ENCODE measurements around the gene CKAP5. TPM values are rescaled to one million over a fixed set of nuclear protein-coding genes. Genes with fewer than 3 reads are reported as not detected.

The CKAP5 gene
- total RNA-seq, 1 experiment from 2014 or later: 171 TPM

DNA sequence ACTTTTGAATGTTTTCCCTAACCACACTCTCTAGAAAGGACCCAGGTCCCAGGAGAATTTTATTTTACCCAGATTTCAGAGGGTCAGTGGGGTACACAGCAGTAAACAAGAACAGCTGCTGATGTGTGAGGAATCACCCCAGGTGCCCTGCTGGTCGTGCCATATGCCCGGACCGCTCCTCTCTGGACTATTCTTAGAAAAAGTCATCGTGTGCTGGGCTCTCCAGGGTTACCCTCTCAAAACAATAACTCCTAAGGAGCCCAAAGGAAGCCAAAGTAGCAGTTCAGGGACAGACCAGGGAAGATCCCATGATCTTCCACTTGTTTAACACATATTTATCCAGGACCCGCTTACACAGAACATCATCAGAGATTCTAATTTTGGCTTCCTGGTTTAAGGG lies 42.6 kb upstream of the CKAP5 start:
- Mint-ChIP-seq H3K27me3 (ENCODE audit: low read depth) (no peaks in the 10 kb centered on the region), H3K4me1 (no peaks in the 10 kb centered on the region), H3K4me3 (no peak overlapping the region), H3K36me3 (peaks cover 59% of the 10 kb centered on the region), H3K27ac (no peak overlapping the region), H3K9me3 (peaks cover 4% of the 10 kb centered on the region)
- TF ChIP-seq IRF1 (CRISPR knock-in tag; IDR thresholded peaks at IDR 0.05): no peak
- no peak for TF ChIP-seq AR (CRISPR knock-in tag; IDR thresholded peaks at IDR 0.05)
- no peak for TF ChIP-seq GABPB1 (CRISPR knock-in tag; IDR thresholded peaks at IDR 0.05)
- TF ChIP-seq ATF1 (CRISPR knock-in tag; IDR thresholded peaks at IDR 0.05): no peak
- no peak for TF ChIP-seq ZNF219 (CRISPR knock-in tag; IDR thresholded peaks at IDR 0.05; ENCODE audit: borderline replicate concordance)
- no peak for TF ChIP-seq ZNF121 (CRISPR knock-in tag; IDR thresholded peaks at IDR 0.05)
- no peak for TF ChIP-seq OVOL2 (CRISPR knock-in tag; IDR thresholded peaks at IDR 0.05; ENCODE audit: borderline replicate concordance)
- TF ChIP-seq NR3C1 (CRISPR knock-in tag; conservative IDR thresholded peaks at IDR 0.05; ENCODE audit: low read depth): no peak
- TF ChIP-seq EMX1 (CRISPR knock-in tag; IDR thresholded peaks at IDR 0.05): no peak
- no peak for TF ChIP-seq ZNF263 (CRISPR knock-in tag; IDR thresholded peaks at IDR 0.05; ENCODE audit: low read depth)
- TF ChIP-seq, protein P1, sequence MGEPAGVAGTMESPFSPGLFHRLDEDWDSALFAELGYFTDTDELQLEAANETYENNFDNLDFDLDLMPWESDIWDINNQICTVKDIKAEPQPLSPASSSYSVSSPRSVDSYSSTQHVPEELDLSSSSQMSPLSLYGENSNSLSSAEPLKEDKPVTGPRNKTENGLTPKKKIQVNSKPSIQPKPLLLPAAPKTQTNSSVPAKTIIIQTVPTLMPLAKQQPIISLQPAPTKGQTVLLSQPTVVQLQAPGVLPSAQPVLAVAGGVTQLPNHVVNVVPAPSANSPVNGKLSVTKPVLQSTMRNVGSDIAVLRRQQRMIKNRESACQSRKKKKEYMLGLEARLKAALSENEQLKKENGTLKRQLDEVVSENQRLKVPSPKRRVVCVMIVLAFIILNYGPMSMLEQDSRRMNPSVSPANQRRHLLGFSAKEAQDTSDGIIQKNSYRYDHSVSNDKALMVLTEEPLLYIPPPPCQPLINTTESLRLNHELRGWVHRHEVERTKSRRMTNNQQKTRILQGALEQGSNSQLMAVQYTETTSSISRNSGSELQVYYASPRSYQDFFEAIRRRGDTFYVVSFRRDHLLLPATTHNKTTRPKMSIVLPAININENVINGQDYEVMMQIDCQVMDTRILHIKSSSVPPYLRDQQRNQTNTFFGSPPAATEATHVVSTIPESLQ (CRISPR knock-in tag; IDR thresholded peaks at IDR 0.05): no peak
- TF ChIP-seq, protein P2, sequence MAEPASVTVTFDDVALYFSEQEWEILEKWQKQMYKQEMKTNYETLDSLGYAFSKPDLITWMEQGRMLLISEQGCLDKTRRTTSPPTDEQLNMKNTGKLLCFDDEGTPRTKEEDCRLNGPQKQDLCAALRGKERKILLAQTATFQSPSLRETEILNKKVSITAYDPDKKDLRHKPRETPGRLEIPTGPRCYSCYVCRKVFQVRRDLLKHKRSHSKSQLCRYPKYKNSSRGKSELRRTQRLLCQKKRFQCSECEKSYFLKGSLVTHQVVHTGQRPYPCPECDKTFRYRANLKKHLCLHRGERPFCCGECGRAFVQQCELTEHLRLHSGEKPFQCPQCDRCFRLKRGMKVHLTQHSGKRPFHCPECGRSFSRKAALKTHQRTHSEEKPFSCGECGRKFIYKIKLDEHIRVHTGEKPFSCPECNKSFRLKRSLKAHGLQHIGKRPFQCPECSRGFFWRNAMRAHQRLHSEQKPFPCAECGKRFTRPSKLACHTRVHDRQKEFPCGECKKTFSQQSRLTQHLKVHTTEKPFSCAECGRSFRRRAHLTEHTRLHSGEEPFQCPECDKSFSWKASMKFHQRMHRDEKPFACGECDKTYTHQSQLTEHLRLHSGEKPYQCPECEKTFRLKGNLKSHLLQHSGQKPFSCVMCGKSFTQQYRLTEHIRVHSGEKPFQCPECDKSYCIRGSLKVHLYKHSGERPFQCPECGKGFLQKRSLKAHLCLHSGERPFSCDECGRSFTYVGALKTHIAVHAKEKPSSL (CRISPR knock-in tag; conservative IDR thresholded peaks at IDR 0.05): no peak
- no peak for TF ChIP-seq KAT7 (CRISPR knock-in tag; IDR thresholded peaks at IDR 0.05; ENCODE audit: borderline replicate concordance)
- no peak for TF ChIP-seq TEAD4 (CRISPR knock-in tag; IDR thresholded peaks at IDR 0.05)
- TF ChIP-seq ELF4 (CRISPR knock-in tag; IDR thresholded peaks at IDR 0.05; ENCODE audit: low read depth): no peak
- no peak for TF ChIP-seq USF2 (CRISPR knock-in tag; IDR thresholded peaks at IDR 0.05)
- no peak for TF ChIP-seq NFYB (CRISPR knock-in tag; conservative IDR thresholded peaks at IDR 0.05; ENCODE audit: low read depth)
- TF ChIP-seq MYBL2 (CRISPR knock-in tag; IDR thresholded peaks at IDR 0.05): no peak
- TF ChIP-seq USF1 (CRISPR knock-in tag; IDR thresholded peaks at IDR 0.05): no peak
- no peak for TF ChIP-seq HMGA2 (CRISPR knock-in tag; IDR thresholded peaks at IDR 0.05)
- ChIA-PET POLR2A (no interaction called here), CTCF (no interaction called here)
- ATAC-seq (no peak), DNase-seq (ENCODE audit: low spot score) (no peak)
